GM19193 (cell line): ENCODE data around the gene CTNNA3.

Source experiments
- POLR2A ChIP-seq: IDR thresholded peaks from 4 replicates; pipeline ENCODE4 v1.6.1; 2011; ENCODE audit not compliant: insufficient read depth, insufficient read length; ENCODE audit errors: extremely low read depth

CTNNA3 gene

GRCh38 chr10:67487199-67487598 lies 208.8 kb downstream of the CTNNA3 start:
- TF ChIP-seq POLR2A, result no peak

- no peak for TF ChIP-seq POLR2A
These were observed 218.1 kb downstream of the CTNNA3 start for GRCh38 chr10:67477868-67478267.

- TF ChIP-seq POLR2A, result no peak
These were observed 219.8 kb downstream of the CTNNA3 start for GRCh38 chr10:67476201-67476600.

GRCh38 chr10:67473850-67474633 lies 222.0 kb downstream of the CTNNA3 start:
- TF ChIP-seq POLR2A, result no peak

GRCh38 chr10:67471022-67471421 lies 225.0 kb downstream of the CTNNA3 start:
- no peak for TF ChIP-seq POLR2A

- no peak for TF ChIP-seq POLR2A
These were observed 231.7 kb downstream of the CTNNA3 start for GRCh38 chr10:67464278-67464677.

- TF ChIP-seq POLR2A, result no peak
These were observed 243.1 kb downstream of the CTNNA3 start for GRCh38 chr10:67452892-67453291.

GRCh38 chr10:67438605-67439304 lies 257.2 kb downstream of the CTNNA3 start:
- TF ChIP-seq POLR2A, result no peak

- no peak for TF ChIP-seq POLR2A
These were observed 262.7 kb downstream of the CTNNA3 start for GRCh38 chr10:67433276-67433675.

GRCh38 chr10:67402620-67403019 lies 293.4 kb downstream of the CTNNA3 start:
- TF ChIP-seq POLR2A, result no peak

GRCh38 chr10:67401711-67402110 lies 294.3 kb downstream of the CTNNA3 start:
- no peak for TF ChIP-seq POLR2A

- no peak for TF ChIP-seq POLR2A
These were observed 309.7 kb downstream of the CTNNA3 start for GRCh38 chr10:67386260-67386659.

GRCh38 chr10:67385566-67385965 lies 310.4 kb downstream of the CTNNA3 start:
- TF ChIP-seq POLR2A, result no peak

- no peak for TF ChIP-seq POLR2A
These were observed 310.9 kb downstream of the CTNNA3 start for GRCh38 chr10:67385089-67385488.

GRCh38 chr10:67331121-67331910 lies 364.7 kb downstream of the CTNNA3 start:
- no peak for TF ChIP-seq POLR2A

GRCh38 chr10:67327626-67328535 lies 368.1 kb downstream of the CTNNA3 start:
- no peak for TF ChIP-seq POLR2A
